GM12878 (cell line): ENCODE measurements around the gene SLC39A13. TPM values are rescaled to one million over a fixed set of nuclear protein-coding genes. Genes with fewer than 3 reads are reported as not detected.

Experiments used
- ATAC-seq: fragments of 200-7000 bp; cut with Tn5 transposase; 3 replicates; pipeline ENCODE4 v1.9.1; 2020; ENCODE audit warnings: mild to moderate bottlenecking, moderate library complexity
- BruUV-seq: library from RNA; stranded (reverse); fragments of 400-500 nt; replicated peaks from 2 replicates; lab custom pipeline; 2021; lab: Mats Ljungman, UMichigan
- CTCF ChIA-PET: fragments of 300-600 bp; sonication (Branson Sonifier 250); formaldehyde crosslinking; extraction: SDS; loops from one replicate; lab custom pipeline; 2021; ENCODE audit warnings: inconsistent platforms; lab: Yijun Ruan, JAX
- POLR2A ChIA-PET: fragments of 350-600 bp; formaldehyde crosslinking; extraction: SDS; loops from one replicate; lab custom pipeline; 2021; ENCODE audit warnings: inconsistent platforms; lab: Charles Lee
- RAD21 ChIA-PET: fragments of 300-600 bp; sonication (Branson Sonifier 250); formaldehyde crosslinking; loops from one replicate; lab custom pipeline; 2023; ENCODE audit warnings: antibody characterized with exemption; ENCODE audit not compliant: unreplicated experiment; lab: Charles Lee
- SMC1A ChIA-PET: fragments of 300-600 bp; sonication (Branson Sonifier 250); formaldehyde crosslinking; loops from one replicate; lab custom pipeline; 2023; ENCODE audit not compliant: unreplicated experiment, uncharacterized antibody; lab: Charles Lee
- DNase-seq: peaks from one replicate; pipeline ENCODE4 v3.0.0-alpha.2; 2011; ENCODE audit warnings: low read depth, low spot score
- FAIRE-seq: peaks from 3 replicates; lab custom pipeline; 2011; peaks lifted over from hg19 to GRCh38; lab: Jason Lieb, UNC
- H2AFZ ChIP-seq: 2 replicates; pipeline ENCODE4 v1.6.0; 2011; ENCODE audit warnings: low read depth, low read length, control low read depth; ENCODE audit not compliant: control insufficient read depth
- H3K27ac ChIP-seq: 2 replicates; pipeline ENCODE4 v1.5.1; 2011; ENCODE audit warnings: control low read depth; ENCODE audit not compliant: control insufficient read depth, insufficient read depth
- H3K27me3 ChIP-seq, 2 experiments: replicated peaks in 1 of 2; 2 replicates each; pipeline versions ENCODE4 v1.6.0 to v1.6.1; 2011; ENCODE audit warnings: low read length in 1 of 2; ENCODE audit not compliant: control insufficient read depth in 2 of 2, insufficient read depth in 2 of 2
- H3K36me3 ChIP-seq, 2 experiments: 2 replicates each; pipeline ENCODE4 v1.5.1; 2011; ENCODE audit warnings: low read length in 1 of 2; ENCODE audit not compliant: control insufficient read depth in 2 of 2, insufficient read depth in 2 of 2
- H3K4me1 ChIP-seq: 2 replicates; pipeline ENCODE4 v1.6.1; 2011; ENCODE audit warnings: mild to moderate bottlenecking, low read length, moderate library complexity, mixed read lengths; ENCODE audit not compliant: control insufficient read depth, insufficient read depth
- H3K4me2 ChIP-seq: 2 replicates; pipeline ENCODE4 v1.6.0; 2011; ENCODE audit warnings: control low read depth; ENCODE audit not compliant: control insufficient read depth, insufficient read depth
- H3K4me3 ChIP-seq: fragments of 200-600 bp; sonication (generic); 2 replicates; pipeline ENCODE4 v1.5.1; 2016
- H3K79me2 ChIP-seq: 2 replicates; pipeline ENCODE4 v1.6.0; 2011; ENCODE audit warnings: low read length; ENCODE audit not compliant: control insufficient read depth, insufficient read depth
- H3K9ac ChIP-seq: 2 replicates; pipeline ENCODE4 v1.8.0; 2011; ENCODE audit warnings: low read length, control low read depth, mixed read lengths; ENCODE audit not compliant: control insufficient read depth, insufficient read depth
- H3K9me3 ChIP-seq: replicated peaks from 3 replicates; pipeline ENCODE4 v1.5.1; 2011; ENCODE audit warnings: mild to moderate bottlenecking, low read length; ENCODE audit not compliant: control insufficient read depth, insufficient read depth
- H4K20me1 ChIP-seq: 2 replicates; pipeline ENCODE4 v1.6.0; 2011; ENCODE audit not compliant: control insufficient read depth, insufficient read depth
- BHLHE40 ChIP-seq, 2 experiments: fragments of 450-650 bp in 1 of 2; IDR thresholded peaks; 2 replicates each; pipeline ENCODE4 v1.6.1; 2011 to 2017; ENCODE audit warnings: low read depth in 2 of 2, borderline replicate concordance in 1 of 2, improper control_type of control experiment in 1 of 2, low read length in 1 of 2, mild to moderate bottlenecking in 1 of 2
- CBX3 ChIP-seq: fragments of 200-600 bp; sonication (generic); IDR thresholded peaks from 2 replicates; pipeline ENCODE4 v1.6.1; 2016; ENCODE audit warnings: low read depth, borderline replicate concordance
- CEBPB ChIP-seq, 2 experiments: fragments of 150-350 bp in 1 of 2; IDR thresholded peaks; 2 replicates each; pipeline ENCODE4 v1.6.1; 2012 to 2014; ENCODE audit warnings: low read depth in 2 of 2, low read length in 2 of 2, borderline replicate concordance in 1 of 2, inconsistent platforms in 1 of 2
- HDGF ChIP-seq: fragments of 450-650 bp; IDR thresholded peaks from 2 replicates; pipeline ENCODE4 v1.6.1; 2016; ENCODE audit warnings: antibody characterized with exemption
- NRF1 ChIP-seq: conservative IDR thresholded peaks from 2 replicates; pipeline ENCODE4 v1.6.1; 2011; ENCODE audit warnings: mild to moderate bottlenecking, low read depth, low read length, improper control_type of control experiment
- RB1 ChIP-seq: fragments of 450-650 bp; formaldehyde crosslinking; IDR thresholded peaks from 2 replicates; pipeline ENCODE4 v1.6.1; 2017; ENCODE audit warnings: mild to moderate bottlenecking, borderline replicate concordance
- SP1 ChIP-seq: IDR thresholded peaks from one replicate; pipeline ENCODE4 v1.6.1; 2011; ENCODE audit warnings: low read depth, low read length
- STAT3 ChIP-seq: IDR thresholded peaks from 2 replicates; pipeline ENCODE4 v1.6.1; 2011; ENCODE audit warnings: low read depth, low read length, improper control_type of control experiment
- ZZZ3 ChIP-seq: IDR thresholded peaks from 2 replicates; pipeline ENCODE4 v1.6.1; 2011; ENCODE audit warnings: low read depth; ENCODE audit not compliant: control insufficient read depth, insufficient read length
- WGBS: methylation state at CpG from one replicate; pipeline ENCODE4 v1.1.6; 2016; ENCODE audit warnings: low lambda C conversion rate; ENCODE audit not compliant: insufficient replicate concordance, insufficient coverage; ENCODE audit errors: missing lambda C conversion rate; 5-methylcytosine and 5-hydroxymethylcytosine counted together
- in situ Hi-C: fragments of 300-500 bp; cut with MboI; formaldehyde crosslinking; loops from 9 replicates; pipeline ENCODE4 v1.14.3; 2018; ENCODE audit warnings: mixed read lengths
- intact Hi-C: fragments of 100-400 bp; cut with micrococcal nuclease; formaldehyde crosslinking; loops from one replicate; pipeline ENCODE4 v1.14.2; 2022; ENCODE audit not compliant: unreplicated experiment
- polyA plus RNA-seq, 11 experiments: library from polyadenylated mRNA; depleted of rRNA in 4 of 11; unstranded in 6 of 11; stranded (reverse) in 5 of 11; fragments of >200 nt; fragmentation: Nextera tagmentation in 4 of 11; fragmentation: Illumina TruSeq in 1 of 11; extraction: Ambion mirVana in 4 of 11; extraction: Trizol in 1 of 11; gene quantifications; 1 replicate in 1 of 11; 2 replicates in 10 of 11; pipeline versions ENCODE4 v1.2.1 to v1.2.3, GENCODE V29; 2011 to 2016; ENCODE audit warnings: inconsistent platforms in 2 of 11, missing spikeins in 2 of 11, low read depth in 1 of 11
- total RNA-seq, 4 experiments: library from RNA; depleted of rRNA in 3 of 4; stranded (reverse); fragments of >200 nt in 3 of 4; fragmentation: Illumina TruSeq in 1 of 4; extraction: Trizol in 1 of 4; gene quantifications; 2 replicates each; pipeline versions ENCODE4 v1.2.1 to v1.2.3, GENCODE V29; 2013 to 2021
- TF ChIP-seq, protein P1 (sequence below): IDR thresholded peaks from 2 replicates; pipeline ENCODE4 v1.6.1; 2012; ENCODE audit warnings: mild to moderate bottlenecking, low read depth, low read length

Gene SLC39A13
- total and polyA plus RNA-seq, 10 of the 15 experiments (the other 5 are each of a cell fraction or from before 2014, with no cell fraction given): 0.23 to 19.8 (median 6.3) TPM

GRCh38 chr11:47449541-47449940 is 41.2 kb downstream of the SLC39A13 start:
- no TSS peak for BruUV-seq
- no peaks in the 10 kb centered on the region for H4K20me1 ChIP-seq
- no peaks in the 10 kb centered on the region for H3K9me3 ChIP-seq
- no peak overlapping the region for H3K27ac ChIP-seq
- RAD21 ChIA-PET: no interaction called here
- no peak for ATAC-seq
- 79% methylated on average over 8 of the region's 8 CpGs for WGBS
- no peaks in the 10 kb centered on the region for H3K4me1 ChIP-seq
- H3K9ac ChIP-seq: no peak overlapping the region
- no peaks in the 10 kb centered on the region for H3K79me2 ChIP-seq
- POLR2A ChIA-PET: interaction anchor here (0.6 kb wide), 1 partner anchor 150 kb away, joined by 7 read pairs; no protein-coding TSS in a partner anchor
- H2AFZ ChIP-seq: no peak overlapping the region
- H3K27me3 ChIP-seq: no peaks in the 10 kb centered on the region
- intact Hi-C loops: no loop called here
- H3K36me3 ChIP-seq: no peaks in the 10 kb centered on the region
- in situ Hi-C loops: no loop called here
- no peak overlapping the region for H3K4me2 ChIP-seq
- TF ChIP-seq ZZZ3 (no peak), RB1 (no peak), CEBPB (IDR thresholded peaks at IDR 0.05; ENCODE audit: borderline replicate concordance in 1 of 2, low read depth in 2 of 2, low read length in 2 of 2) (no peak), CBX3 (no peak), SP1 (no peak), HDGF (no peak), STAT3 (no peak), NRF1 (no peak), BHLHE40 (IDR thresholded peaks at IDR 0.05; ENCODE audit: borderline replicate concordance in 1 of 2, low read depth in 2 of 2, low read length in 1 of 2) (no peak)
- TF ChIP-seq, protein P1, sequence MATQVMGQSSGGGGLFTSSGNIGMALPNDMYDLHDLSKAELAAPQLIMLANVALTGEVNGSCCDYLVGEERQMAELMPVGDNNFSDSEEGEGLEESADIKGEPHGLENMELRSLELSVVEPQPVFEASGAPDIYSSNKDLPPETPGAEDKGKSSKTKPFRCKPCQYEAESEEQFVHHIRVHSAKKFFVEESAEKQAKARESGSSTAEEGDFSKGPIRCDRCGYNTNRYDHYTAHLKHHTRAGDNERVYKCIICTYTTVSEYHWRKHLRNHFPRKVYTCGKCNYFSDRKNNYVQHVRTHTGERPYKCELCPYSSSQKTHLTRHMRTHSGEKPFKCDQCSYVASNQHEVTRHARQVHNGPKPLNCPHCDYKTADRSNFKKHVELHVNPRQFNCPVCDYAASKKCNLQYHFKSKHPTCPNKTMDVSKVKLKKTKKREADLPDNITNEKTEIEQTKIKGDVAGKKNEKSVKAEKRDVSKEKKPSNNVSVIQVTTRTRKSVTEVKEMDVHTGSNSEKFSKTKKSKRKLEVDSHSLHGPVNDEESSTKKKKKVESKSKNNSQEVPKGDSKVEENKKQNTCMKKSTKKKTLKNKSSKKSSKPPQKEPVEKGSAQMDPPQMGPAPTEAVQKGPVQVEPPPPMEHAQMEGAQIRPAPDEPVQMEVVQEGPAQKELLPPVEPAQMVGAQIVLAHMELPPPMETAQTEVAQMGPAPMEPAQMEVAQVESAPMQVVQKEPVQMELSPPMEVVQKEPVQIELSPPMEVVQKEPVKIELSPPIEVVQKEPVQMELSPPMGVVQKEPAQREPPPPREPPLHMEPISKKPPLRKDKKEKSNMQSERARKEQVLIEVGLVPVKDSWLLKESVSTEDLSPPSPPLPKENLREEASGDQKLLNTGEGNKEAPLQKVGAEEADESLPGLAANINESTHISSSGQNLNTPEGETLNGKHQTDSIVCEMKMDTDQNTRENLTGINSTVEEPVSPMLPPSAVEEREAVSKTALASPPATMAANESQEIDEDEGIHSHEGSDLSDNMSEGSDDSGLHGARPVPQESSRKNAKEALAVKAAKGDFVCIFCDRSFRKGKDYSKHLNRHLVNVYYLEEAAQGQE: no peak
- TF ChIP-seq, all 136 proteins: peak for 0
- DNase-seq (no peak), FAIRE-seq (no peak)
- ChIA-PET SMC1A (interaction anchor here (1.0 kb wide), 1 partner anchor 10 kb away, joined by 3 read pairs; no protein-coding TSS in a partner anchor), CTCF (no interaction called here)
- H3K4me3 ChIP-seq: no peak overlapping the region
